Effector memory CD4-positive, alpha-beta T cell (primary cell): ENCODE results near the gene ISM1.

Experiments
- DNase-seq, 3 donors: peaks; one replicate each; pipeline ENCODE4 v3.0.0-alpha.2; 2020
- H3K27ac ChIP-seq: 2 replicates; pipeline ENCODE4 v1.7.0; 2013; ENCODE audit warnings: mild to moderate bottlenecking, low read length, moderate library complexity; ENCODE audit not compliant: insufficient read depth, poor library complexity, severe bottlenecking
- H3K27me3 ChIP-seq: replicated peaks from 2 replicates; pipeline ENCODE4 v1.7.0; 2013; ENCODE audit warnings: mild to moderate bottlenecking, low read length; ENCODE audit not compliant: insufficient read depth, control insufficient read depth, poor library complexity, severe bottlenecking
- H3K36me3 ChIP-seq: 2 replicates; pipeline ENCODE4 v1.7.0; 2013; ENCODE audit warnings: mild to moderate bottlenecking, low read length, moderate library complexity; ENCODE audit not compliant: control insufficient read depth, insufficient read depth
- H3K4me1 ChIP-seq: 2 replicates; pipeline ENCODE4 v1.7.0; 2013; ENCODE audit warnings: low read length, mild to moderate bottlenecking; ENCODE audit not compliant: control insufficient read depth, insufficient read depth, poor library complexity, severe bottlenecking
- H3K4me3 ChIP-seq: 2 replicates; pipeline ENCODE4 v1.7.0; 2013; ENCODE audit warnings: low read length, low read depth, mild to moderate bottlenecking; ENCODE audit not compliant: insufficient read depth, poor library complexity, severe bottlenecking
- H3K9me3 ChIP-seq: 2 replicates; pipeline ENCODE4 v1.7.0; 2013; ENCODE audit warnings: mild to moderate bottlenecking, low read length, moderate library complexity; ENCODE audit not compliant: control insufficient read depth

Gene ISM1

GRCh38 chr20:13263451-13263850 lies 42.4 kb downstream of the ISM1 start:
- Histone ChIP-seq H3K9me3 (no peaks in the 10 kb centered on the region), H3K4me1 (no peaks in the 10 kb centered on the region), H3K27ac (no peak overlapping the region), H3K27me3 (no peaks in the 10 kb centered on the region), H3K36me3 (no peaks in the 10 kb centered on the region), H3K4me3 (no peak overlapping the region)
- DNase-seq = no peak

GRCh38 chr20:13264907-13265306 lies 43.8 kb downstream of the ISM1 start:
- H3K4me1 ChIP-seq = no peaks in the 10 kb centered on the region
- DNase-seq = no peak
- H3K9me3 ChIP-seq = no peaks in the 10 kb centered on the region
- H3K36me3 ChIP-seq = no peaks in the 10 kb centered on the region
- H3K27me3 ChIP-seq = no peaks in the 10 kb centered on the region
- no peak overlapping the region for H3K4me3 ChIP-seq
- no peak overlapping the region for H3K27ac ChIP-seq

GRCh38 chr20:13265941-13266340 lies 44.9 kb downstream of the ISM1 start:
- H3K27ac ChIP-seq = no peak overlapping the region
- no peaks in the 10 kb centered on the region for H3K4me1 ChIP-seq
- H3K4me3 ChIP-seq = no peak overlapping the region
- DNase-seq = no peak
- no peaks in the 10 kb centered on the region for H3K9me3 ChIP-seq
- no peaks in the 10 kb centered on the region for H3K27me3 ChIP-seq
- H3K36me3 ChIP-seq = no peaks in the 10 kb centered on the region

- Histone ChIP-seq H3K9me3 (no peaks in the 10 kb centered on the region), H3K27me3 (no peaks in the 10 kb centered on the region), H3K36me3 (no peaks in the 10 kb centered on the region), H3K27ac (no peak overlapping the region), H3K4me1 (no peaks in the 10 kb centered on the region), H3K4me3 (no peak overlapping the region)
- no peak for DNase-seq
Observed at GRCh38 chr20:13267231-13267630, 46.2 kb downstream of the ISM1 start.

GRCh38 chr20:13268953-13269352 lies 47.9 kb downstream of the ISM1 start:
- Histone ChIP-seq H3K4me3 (no peak overlapping the region), H3K4me1 (no peaks in the 10 kb centered on the region), H3K36me3 (no peaks in the 10 kb centered on the region), H3K9me3 (no peaks in the 10 kb centered on the region), H3K27me3 (no peaks in the 10 kb centered on the region), H3K27ac (no peak overlapping the region)
- no peak for DNase-seq

GRCh38 chr20:13270211-13270610 lies 49.1 kb downstream of the ISM1 start:
- Histone ChIP-seq H3K27me3 (no peaks in the 10 kb centered on the region), H3K4me1 (no peaks in the 10 kb centered on the region), H3K27ac (no peak overlapping the region), H3K4me3 (no peak overlapping the region), H3K9me3 (no peaks in the 10 kb centered on the region), H3K36me3 (no peaks in the 10 kb centered on the region)
- no peak for DNase-seq

- H3K4me1 ChIP-seq = no peaks in the 10 kb centered on the region
- no peak overlapping the region for H3K4me3 ChIP-seq
- no peaks in the 10 kb centered on the region for H3K9me3 ChIP-seq
- no peak for DNase-seq
- no peaks in the 10 kb centered on the region for H3K36me3 ChIP-seq
- no peaks in the 10 kb centered on the region for H3K27me3 ChIP-seq
- no peak overlapping the region for H3K27ac ChIP-seq
Observed at GRCh38 chr20:13271098-13271497, 50.0 kb downstream of the ISM1 start.

GRCh38 chr20:13271977-13272975 lies 51.2 kb downstream of the ISM1 start:
- Histone ChIP-seq H3K9me3 (no peaks in the 10 kb centered on the region), H3K4me1 (no peaks in the 10 kb centered on the region), H3K27me3 (no peaks in the 10 kb centered on the region), H3K36me3 (no peaks in the 10 kb centered on the region), H3K27ac (no peak overlapping the region), H3K4me3 (no peak overlapping the region)
- DNase-seq = no peak

GRCh38 chr20:13274275-13274861 lies 53.3 kb downstream of the ISM1 start:
- Histone ChIP-seq H3K4me1 (no peaks in the 10 kb centered on the region), H3K4me3 (no peak overlapping the region), H3K27ac (no peak overlapping the region), H3K9me3 (no peaks in the 10 kb centered on the region), H3K27me3 (no peaks in the 10 kb centered on the region), H3K36me3 (no peaks in the 10 kb centered on the region)
- DNase-seq = no peak

- DNase-seq = no peak
- H3K4me3 ChIP-seq = no peak overlapping the region
Observed at GRCh38 chr20:13276945-13277541, 56.0 kb downstream of the ISM1 start.

More at GRCh38 chr20:13276945-13277541, 56.0 kb downstream of the ISM1 start:
- Histone ChIP-seq H3K27ac (no peak overlapping the region), H3K4me1 (no peaks in the 10 kb centered on the region), H3K36me3 (no peaks in the 10 kb centered on the region), H3K27me3 (no peaks in the 10 kb centered on the region), H3K9me3 (no peaks in the 10 kb centered on the region)
